ENCODE results near the gene CXXC5.
"Not testable (repeated sequence)": the region's sequence is repeated elsewhere in the genome, so short reads cannot be mapped to it uniquely, and the experiment has no call there.

The CXXC5 gene

DNA sequence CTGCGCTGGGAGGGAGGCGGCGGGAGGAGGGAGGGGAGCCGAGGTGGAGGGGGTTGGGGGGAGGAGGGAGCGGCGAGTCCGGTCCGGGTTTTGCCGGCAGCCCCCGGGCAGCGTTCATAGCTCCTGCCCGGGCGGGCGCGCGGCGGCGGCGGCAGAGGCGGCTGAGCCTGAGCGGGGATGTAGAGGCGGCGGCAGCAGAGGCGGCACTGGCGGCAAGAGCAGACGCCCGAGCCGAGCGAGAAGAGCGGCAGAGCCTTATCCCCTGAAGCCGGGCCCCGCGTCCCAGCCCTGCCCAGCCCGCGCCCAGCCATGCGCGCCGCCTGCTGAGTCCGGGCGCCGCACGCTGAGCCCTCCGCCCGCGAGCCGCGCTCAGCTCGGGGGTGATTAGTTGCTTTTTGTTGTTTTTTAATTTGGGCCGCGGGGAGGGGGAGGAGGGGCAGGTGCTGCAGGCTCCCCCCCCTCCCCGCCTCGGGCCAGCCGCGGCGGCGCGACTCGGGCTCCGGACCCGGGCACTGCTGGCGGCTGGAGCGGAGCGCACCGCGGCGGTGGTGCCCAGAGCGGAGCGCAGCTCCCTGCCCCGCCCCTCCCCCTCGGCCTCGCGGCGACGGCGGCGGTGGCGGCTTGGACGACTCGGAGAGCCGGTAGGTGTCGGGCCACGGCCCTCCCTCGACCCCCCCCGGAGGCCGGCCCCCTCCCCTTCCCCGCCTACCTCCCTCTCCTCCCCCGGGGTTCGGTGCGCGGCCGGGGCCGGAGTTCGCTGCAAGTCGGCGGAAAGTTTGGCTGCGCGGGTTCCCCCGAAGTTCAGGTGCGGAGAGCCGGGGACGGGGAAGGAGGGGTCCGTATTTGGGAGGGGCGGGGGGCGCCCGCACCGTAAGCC is at the start of gene CXXC5:
CXXC5 (plus strand) TSS at position 145 of the 877 bp plus-strand sequence. CDS start 32,175 bp downstream, outside the sequence.
- DNase-seq, result no peak

DNA sequence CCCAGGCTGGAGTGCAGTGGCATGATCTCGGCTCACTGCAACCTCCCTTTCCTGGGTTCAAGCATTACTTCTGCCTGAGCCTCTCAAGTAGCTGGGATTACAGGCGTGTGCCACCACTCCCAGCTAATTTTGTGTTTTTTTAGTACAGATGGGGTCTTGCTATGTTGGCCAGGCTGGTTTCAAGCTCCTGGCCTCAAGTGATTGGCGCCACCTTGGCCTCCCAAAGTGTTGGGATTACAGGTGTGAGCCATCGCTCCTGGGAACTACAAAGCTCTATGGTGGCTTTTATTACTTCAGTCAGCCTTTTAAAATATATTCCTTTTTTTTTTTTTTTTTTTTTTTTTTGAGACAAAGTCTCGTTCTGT is 49.6 kb upstream of the CXXC5 start:
- DNase-seq, result not testable (repeated sequence)

DNA sequence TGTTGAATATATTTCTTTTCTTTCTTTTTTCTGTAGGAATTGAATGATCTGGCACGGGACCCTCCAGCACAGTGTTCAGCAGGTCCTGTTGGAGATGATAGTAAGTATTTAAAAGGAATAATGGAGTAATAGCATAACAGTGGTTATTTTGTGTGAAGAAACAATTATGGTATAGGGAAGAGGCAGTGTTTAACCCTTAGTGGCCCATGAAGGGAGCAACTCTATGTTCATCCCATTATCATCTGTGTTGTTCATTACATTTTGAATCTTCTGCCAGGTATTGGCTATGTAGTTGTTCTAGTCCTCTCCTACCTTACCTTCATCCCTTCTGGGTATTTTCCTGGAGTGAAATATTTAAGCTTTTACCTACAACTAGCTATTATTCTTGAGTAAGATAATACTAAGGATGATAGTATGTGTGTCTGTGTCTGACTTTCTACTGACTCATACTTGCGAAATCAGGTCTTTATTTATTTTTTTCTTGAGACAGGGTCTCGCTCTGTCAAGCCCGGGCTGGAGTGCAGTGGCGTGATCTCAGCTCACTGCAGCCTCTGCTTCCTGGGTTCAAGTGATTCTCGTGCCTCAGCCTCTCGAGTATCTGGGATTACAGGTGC is 47.7 kb upstream of the CXXC5 start:
- no peak for DNase-seq

DNA sequence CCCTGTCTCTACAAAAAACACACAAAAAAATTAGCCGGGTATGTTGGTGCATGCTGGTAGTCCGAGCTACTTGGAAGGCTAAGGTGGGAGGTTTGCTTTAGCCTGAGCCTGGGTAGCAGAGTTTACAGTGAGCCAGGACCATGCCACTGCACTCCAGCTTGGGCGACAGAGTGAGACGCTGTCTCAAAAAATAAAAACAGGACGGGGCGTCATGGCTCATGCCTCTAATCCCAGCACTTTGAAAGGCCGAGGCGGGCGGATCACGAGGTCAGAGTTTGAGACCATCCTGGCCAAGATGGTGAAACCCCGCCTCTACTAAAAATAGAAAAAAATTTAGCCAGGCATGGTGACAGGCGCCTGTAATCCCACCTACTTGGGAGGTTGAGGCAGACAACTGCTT is 46.7 kb upstream of the CXXC5 start:
- DNase-seq, result no peak

DNA sequence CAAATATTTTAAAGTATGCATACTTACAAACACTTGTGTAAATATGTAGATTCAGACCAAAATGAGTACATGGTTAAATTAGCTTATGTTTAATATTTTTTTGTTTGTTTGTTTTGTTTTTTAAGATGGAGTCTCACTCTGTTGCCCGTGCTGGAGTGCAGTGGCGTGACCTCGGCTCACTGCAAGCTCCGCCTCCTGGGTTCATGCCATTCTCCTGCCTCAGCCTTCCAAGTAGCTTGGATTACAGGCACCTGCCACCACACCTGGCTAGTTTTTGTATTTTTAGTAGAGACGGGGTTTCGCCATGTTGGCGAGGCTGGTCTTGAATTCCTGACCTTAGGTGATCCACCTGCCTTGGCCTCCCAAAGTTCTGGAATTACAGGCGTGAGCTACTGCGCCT is 46.2 kb upstream of the CXXC5 start:
- not testable (repeated sequence) for DNase-seq

DNA sequence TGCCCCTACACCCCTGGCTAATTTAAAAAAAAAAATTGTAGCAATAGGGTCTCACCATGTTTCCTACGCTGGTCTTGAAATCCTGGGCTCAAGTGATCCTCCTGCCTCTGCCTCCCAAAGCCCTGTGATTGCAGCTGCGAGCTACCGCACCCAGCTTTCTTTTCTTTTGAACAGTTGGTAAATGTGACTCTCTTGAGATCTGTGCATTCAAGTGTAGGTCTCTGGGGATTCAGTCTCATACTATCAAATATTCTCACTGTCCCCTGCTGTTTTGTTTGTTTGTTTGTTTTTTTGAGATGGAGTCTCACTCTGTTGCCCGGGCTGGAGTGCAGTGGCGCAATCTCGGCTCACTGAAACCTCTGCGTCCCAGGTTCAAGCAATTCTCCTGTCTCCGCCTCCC is 42.3 kb upstream of the CXXC5 start:
- no peak for DNase-seq

DNA sequence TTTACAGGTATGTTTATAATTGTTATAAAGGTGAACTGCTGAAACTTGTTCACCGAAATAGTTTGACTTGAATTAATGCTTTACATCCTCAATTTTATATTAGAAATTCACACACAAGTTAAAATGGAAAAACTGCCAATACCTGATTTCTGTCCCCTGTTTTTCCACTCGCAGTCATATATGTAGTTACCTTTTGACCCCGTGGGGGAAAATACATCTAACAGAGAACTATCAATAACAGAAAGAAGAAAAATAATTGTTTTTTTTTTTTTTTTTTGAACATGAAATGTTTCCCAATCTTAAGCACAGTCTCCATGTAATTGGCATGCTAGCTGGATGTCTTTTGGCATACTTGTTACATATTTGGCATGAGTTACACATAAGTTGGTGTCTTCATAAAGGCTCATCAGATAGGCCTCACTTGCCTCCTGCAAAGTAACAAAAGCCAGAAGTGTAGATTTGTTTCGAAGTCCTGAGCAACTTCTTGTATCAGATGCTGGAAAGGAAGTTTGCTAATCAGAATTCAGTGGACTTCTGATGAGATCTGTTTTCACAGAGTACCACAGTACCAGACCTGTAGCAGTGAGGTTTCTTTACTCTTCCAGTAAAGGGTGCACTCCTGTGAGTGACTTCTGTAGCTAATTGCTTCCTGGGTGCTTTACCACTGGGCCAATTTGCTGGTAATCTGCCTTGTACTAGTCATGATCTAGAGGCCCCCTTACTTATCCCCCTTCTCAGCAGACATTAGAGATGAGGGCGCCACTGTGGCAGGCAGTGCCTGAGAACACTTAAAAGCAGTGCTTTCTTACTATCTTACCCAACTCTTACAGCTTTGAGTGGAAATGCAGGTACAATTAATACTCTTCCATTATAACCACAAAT is 36.2 kb upstream of the CXXC5 start:
- DNase-seq, result no peak

DNA sequence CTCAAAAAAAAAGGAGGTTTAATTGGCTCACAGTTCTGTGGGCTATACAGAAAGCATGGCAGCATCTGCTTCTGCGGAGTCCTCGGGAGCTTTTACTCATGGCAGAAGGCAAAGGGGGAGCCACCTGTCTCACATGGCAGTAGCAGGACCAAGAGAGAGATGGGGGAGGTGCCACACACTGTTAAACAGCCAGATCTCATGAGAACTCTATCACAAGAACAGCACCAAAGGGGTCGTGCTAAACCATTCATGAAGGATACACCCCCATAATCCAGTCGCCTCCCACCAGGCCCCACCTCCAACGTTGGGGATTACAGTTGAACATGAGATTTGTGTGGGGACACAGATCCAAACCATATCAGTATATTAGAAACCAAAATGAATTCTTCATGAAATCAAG is 28.3 kb upstream of the CXXC5 start:
- DNase-seq, result no peak

DNA sequence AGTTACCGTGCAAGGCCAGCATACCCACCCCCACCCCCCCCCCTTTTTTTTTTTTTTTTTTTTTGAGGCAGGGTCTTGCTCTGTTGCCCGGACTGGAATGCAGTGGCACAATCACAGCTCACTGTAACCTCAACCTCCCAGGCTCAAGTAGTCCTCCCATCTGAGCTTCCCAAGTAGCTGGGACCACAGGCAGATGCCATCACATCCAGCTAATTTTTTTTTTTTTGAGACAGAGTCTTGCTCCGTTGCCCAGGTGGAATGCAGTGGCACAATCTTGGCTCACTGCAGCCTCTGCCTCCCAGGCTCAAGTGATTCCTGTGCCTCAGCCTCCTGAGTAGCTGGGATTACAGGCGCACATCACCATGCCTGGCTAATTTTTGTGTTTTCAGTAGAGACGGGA is 22.8 kb upstream of the CXXC5 start:
- DNase-seq, result not testable (repeated sequence)

DNA sequence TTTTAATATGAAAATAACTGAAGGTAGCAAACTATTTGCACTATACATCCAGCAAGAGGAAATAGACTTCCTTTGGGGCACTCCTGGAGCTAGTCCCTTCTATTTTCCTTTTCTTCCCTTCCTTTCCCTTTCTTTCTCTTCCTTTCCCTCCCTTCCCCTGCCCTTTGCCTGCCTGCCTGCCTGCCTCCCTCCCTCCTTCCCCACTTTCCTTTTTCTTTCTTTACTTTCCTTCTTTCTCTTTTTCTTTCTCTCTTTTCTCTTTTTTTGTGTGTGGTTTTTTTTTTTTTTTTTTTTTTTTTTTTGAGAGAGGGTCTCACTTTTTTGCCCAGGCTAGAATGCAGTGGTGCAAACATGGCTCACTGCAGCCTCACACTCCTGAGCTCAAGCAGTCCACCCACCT is 17.3 kb upstream of the CXXC5 start:
- no peak for DNase-seq

DNA sequence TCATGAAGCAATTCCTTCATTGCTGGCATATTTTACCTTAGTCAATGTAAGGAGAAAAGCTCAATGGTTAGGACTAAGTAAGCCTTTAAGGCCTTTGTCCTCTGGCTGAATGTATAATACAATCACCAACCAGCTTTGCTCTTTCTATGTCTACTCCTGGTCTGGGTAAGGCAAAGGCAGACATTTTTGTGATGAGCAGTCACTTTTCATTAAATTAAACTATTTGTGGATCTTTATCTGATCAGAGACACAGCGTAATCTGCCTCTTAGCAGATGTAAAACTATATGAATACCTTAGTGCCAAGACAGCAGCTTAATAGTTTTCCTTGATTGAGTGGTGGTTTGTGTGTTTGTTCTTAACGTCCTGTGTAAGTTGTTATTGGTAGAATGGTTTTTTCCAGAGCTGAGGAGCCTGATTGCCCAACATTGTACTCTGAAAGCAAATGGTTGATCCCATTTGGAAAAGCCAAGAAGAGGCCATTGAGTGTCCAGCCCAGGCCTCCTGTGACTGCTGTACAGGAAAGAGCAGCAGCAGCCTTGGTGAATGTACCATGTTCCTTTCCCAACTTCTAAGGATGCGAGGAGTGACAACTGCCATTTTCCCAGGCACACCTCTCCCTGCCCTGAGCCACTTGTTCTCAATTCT is 16.5 kb upstream of the CXXC5 start:
- DNase-seq, result no peak

DNA sequence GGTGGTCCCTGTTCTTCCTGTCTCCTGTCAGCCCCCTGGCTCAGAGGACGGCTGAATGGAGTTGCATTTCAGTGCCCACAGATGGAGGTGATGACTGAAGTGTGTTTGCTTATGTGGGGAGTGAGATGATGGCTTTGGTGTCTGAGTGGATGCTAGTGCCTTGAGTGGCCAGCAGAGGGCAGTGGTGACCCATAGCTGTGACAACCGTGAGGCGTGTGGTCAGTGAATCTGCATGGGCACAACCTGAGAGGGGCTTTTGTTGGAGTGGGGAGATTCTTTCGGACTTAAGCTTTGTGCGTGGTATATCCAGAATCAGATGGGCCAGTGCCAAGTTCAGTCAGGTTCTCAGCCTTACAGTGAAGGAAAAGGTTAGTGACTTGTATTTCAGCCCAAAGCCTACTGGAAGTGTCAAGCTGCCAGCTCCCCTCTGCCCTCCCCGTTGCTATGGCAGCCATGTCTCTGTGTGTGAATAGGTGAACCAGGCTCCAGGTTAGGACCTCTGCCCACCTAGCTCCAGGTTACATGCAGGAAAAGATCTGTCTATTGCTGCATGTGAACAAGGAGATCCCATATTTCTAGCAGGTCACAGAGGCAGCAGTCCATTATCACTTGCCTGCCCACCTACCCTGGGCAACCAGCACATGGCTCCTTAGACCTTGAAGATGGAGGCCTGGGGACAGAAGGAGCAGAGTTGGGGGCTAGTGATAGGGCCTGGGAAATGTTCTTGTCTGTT is 14.7 kb upstream of the CXXC5 start:
- peak; percentile 40 for DNase-seq

DNA sequence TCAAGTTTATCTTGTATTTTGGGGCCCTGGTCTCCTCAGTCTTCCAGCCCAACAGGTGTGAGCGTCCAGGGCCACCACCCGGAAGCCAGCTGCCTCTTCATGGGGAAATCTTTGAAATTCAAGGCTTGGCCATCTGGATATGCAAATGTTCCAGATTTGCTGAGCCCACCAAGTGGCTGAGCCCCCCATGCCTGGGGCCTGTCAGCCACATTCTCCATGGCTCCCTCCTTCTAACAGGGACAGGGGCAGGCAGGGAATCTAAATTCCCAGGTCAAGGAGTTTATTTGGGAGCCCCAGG is 14.2 kb upstream of the CXXC5 start:
- DNase-seq, result no peak

DNA sequence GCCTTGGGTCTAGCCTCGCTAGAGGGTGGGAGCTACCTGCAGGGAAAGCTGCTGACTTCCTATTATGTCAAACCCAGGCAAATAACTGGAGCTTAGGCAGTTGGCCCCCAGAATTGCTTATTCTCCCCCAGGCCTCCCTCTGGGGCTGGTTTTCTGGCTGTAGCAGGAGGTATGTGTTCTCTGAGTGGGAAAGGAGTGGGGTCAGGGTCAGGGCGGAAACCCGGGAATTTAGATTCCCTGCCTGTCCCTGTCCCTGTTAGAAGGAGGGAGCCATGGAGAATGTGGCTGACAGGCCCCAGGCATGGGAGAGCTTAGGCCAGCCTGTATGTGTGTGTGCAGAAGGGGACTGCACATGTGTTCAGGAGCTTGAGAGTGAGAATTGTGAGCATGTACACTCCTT is 13.6 kb upstream of the CXXC5 start:
- no peak for DNase-seq

DNA sequence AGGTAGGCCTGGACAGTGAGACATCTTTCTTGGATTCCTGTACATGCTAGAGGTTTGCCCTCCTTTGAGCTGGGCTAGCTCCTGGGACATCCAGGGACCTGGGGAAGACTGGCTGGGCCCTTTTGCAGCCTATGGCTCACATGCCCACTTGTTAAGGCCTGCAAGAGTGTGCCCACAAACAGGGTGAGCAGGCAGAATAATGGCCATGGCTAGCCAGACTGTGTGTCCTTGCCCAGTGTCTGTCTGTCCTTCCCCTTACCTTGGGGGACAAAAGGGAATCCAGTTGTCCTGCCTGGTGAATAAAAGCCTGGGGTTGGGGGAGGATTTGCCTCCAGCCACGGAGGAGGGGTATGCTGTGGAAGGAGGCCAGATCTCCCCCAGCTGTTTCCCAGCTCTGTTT is 13.0 kb upstream of the CXXC5 start:
- DNase-seq, result no peak

DNA sequence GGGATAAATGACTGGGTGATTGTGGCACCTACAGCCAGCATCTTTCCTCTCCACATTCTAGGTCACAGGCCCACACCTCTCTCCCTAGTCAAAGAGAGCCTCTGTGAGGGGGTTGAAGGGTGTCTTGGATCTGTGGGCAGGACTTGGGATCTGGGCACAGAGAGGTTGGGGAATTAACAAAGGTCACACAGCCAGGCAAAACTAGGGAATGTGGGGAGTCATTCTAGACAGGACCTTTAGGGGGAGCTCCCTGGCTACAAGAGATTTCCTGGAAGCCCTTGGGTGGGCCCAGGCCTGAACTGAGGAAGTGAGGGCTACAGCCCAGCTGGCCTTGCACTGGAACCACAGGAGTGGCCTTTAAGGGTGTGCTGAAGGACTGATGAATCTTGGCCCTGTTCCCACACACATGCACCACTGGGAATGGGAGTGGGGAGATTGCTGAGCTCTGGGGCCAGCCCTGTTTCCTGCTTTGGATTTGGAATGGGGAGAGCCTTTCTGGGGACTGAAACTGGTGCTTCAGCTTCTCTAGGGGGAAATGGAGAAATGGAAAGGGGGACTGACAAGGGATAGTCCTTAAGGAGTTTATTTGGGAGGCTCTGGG is 12.4 kb upstream of the CXXC5 start:
- no peak for DNase-seq

DNA sequence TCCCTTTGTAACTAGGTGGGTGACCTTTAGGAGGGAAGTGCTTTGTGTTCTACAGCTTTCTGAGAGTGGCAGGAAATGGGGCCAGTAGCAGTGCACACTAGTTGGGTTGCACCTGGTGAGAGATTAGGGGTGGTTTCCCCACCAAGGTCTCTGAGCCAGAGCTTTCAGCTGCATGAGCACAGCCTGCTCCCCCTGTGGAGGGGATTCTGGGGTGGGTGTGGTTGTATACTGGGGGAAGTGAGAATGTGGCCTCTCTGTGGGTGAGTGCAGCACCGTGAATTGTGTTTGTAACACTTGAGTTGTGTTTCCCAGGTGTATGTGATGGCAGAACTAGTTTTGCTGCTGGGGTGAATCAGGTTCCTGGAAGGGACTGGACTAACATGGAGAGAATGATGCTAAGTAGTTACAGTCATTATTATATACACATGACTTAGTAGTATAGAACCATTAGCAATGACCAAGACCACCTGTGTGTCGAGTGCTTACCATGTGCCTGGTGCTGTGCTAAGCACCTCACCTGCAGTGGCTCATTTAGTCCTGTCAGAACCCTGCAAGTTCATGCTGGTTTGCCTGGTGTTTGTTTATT is 11.8 kb upstream of the CXXC5 start:
- DNase-seq, result peak; percentile 29

DNA sequence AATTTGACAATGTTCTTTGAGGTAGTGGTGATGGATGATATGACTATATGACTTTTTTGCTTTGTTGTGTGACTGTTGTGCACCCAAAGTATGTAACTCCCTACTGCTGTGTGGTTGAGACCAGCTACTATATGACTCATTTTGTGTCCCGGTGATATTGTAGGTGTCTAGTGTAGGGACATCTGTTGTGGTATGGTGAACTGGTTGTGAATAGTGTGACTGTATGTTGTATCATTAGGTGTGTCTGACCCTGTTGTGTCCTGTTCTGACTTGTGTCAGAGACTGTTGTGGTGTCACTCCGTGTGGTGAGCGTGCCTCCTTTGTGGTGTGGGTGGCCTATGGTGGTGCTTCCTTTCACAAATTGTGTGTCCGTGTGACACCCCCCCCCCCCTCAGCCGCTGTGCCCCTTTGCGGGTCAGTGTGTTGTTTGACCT is 11.2 kb upstream of the CXXC5 start:
- no peak for DNase-seq

DNA sequence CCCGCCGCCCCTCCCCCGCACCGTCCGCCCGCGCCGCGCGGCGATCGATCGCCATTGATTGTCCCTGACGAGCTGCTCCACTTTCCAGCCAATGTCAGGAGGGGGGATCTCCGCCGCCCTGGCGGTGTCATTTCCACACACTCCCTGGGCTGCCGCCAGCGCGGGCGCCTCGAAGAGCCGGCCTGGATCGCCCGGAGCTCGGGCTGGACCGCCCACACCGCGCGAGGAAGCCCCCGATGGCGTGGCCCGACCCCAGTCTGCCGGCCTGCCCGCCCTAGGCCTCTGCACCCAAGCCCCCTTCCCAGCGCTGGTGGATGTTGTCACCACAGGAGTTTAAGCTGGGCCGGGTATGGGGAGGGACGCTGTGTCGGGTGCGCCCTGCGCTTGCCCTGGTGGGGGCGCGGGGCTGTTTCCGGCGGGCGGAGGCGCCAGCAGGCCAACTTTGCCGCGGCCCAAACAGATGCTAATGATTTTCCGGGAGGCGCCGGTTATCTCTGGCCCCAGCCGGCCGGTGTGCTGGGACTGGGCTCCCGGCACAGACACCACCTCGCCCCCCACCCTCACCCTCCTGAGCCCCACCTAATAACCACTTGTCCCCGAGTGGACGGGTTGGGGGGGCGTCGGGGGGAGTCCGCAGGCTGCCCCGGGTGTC is 10.6 kb upstream of the CXXC5 start:
- DNase-seq, result no peak

DNA sequence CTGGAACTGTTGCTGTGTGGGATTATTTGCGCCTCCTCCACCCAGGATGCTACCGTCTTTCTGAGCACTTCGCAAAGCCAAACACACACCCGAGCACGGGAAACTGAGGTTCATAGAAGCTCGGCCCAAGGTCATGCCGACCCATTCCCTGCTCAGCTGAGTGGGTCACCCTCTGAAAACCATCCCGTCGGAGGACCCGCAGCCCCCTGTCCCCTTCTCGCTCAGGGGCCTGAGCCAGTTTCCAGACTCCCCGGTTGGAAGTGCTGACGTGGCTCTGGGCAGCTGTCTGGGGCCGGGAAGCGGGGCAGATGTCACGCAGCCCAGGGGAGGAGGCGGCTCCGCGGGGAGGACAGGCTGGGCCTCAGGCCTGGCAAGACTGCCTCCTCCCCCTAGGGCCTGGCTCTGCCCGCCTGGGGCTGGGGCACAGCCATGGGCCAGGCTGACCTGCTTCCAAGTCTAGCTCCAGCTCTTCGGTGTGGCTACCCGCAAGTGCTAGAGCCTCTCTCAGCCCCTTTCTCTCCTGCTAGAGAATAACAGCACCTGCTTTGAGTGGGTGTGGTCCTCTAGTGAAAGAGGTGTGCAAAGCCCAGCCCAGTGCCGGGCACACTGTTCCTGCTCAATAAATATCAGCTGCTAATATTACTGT is 9.9 kb upstream of the CXXC5 start:
- DNase-seq, result no peak
